ENCODE data around the gene ADPRHL1.

ADPRHL1 gene

GRCh38 chr13:113491418-113491883 is 38.2 kb upstream of the ADPRHL1 start:
- peaks cover 39% of the 10 kb centered on the region for H3K36me3 ChIP-seq (ENCODE audit: control insufficient read depth, low read length)
- peak overlapping the region; percentile 88 for H3K4me3 ChIP-seq (ENCODE audit: low read length)
- H3F3A ChIP-seq (ENCODE audit: control insufficient read depth, insufficient read depth), result no peaks in the 10 kb centered on the region; the same call in 1 of the 2 replicates
- peaks cover 72% of the 10 kb centered on the region for H3K79me2 ChIP-seq (ENCODE audit: control insufficient read depth, low read length)
- H3K4me2 ChIP-seq (ENCODE audit: low read length), result peak overlapping the region; percentile 92
- H3K4me1 ChIP-seq (ENCODE audit: control insufficient read depth, low read length), result peaks cover 57% of the 10 kb centered on the region
- H3K9me2 ChIP-seq (replicated peaks; ENCODE audit: control insufficient read depth, low read length), result no peaks in the 10 kb centered on the region
- no peaks in the 10 kb centered on the region for H3K9me3 ChIP-seq (ENCODE audit: control insufficient read depth, insufficient read depth, low read length)
- TF ChIP-seq CTCF (IDR thresholded peaks at IDR 0.05; ENCODE audit: low read depth, low read length, poor library complexity, severe bottlenecking) (no peak), EZH2phosphoT487 (IDR thresholded peaks at IDR 0.05; ENCODE audit: borderline replicate concordance, low read length) (no peak)
- H3K27me3 ChIP-seq (ENCODE audit: control insufficient read depth, low read length), result no peaks in the 10 kb centered on the region
- peaks cover 31% of the 10 kb centered on the region for H4K20me1 ChIP-seq (ENCODE audit: control insufficient read depth, insufficient read depth, low read depth, low read length)
- H3K27ac ChIP-seq (ENCODE audit: low read depth, low read length), result no peak overlapping the region

- H3K4me3 ChIP-seq (ENCODE audit: low read length), result peak within 1 kb of the TSS; percentile 88
- TF ChIP-seq EZH2phosphoT487 (IDR thresholded peaks at IDR 0.05; ENCODE audit: borderline replicate concordance, low read length), result no peak
- TF ChIP-seq CTCF (IDR thresholded peaks at IDR 0.05; ENCODE audit: low read depth, low read length, poor library complexity, severe bottlenecking), result no peak
- H4K20me1 ChIP-seq (ENCODE audit: control insufficient read depth, insufficient read depth, low read depth, low read length), result peaks cover 35% of the 10 kb centered on the region
- peaks cover 58% of the 10 kb centered on the region for H3K4me1 ChIP-seq (ENCODE audit: control insufficient read depth, low read length)
- no peaks in the 10 kb centered on the region for H3K27me3 ChIP-seq (ENCODE audit: control insufficient read depth, low read length)
- no peak within 1 kb of the TSS for H3K27ac ChIP-seq (ENCODE audit: low read depth, low read length)
- peaks cover 79% of the 10 kb centered on the region for H3K79me2 ChIP-seq (ENCODE audit: control insufficient read depth, low read length)
- H3K9me3 ChIP-seq (ENCODE audit: control insufficient read depth, insufficient read depth, low read length), result no peaks in the 10 kb centered on the region
- H3K36me3 ChIP-seq (ENCODE audit: control insufficient read depth, low read length), result peaks cover 32% of the 10 kb centered on the region
- H3K9me2 ChIP-seq (replicated peaks; ENCODE audit: control insufficient read depth, low read length), result no peaks in the 10 kb centered on the region
- no peaks in the 10 kb centered on the region; the same call in 1 of the 2 replicates for H3F3A ChIP-seq (ENCODE audit: control insufficient read depth, insufficient read depth)
- H3K4me2 ChIP-seq (ENCODE audit: low read length), result peak within 1 kb of the TSS; percentile 92
Observed at GRCh38 chr13:113490496-113491417, 37.5 kb upstream of the ADPRHL1 start, which contains the start of gene DCUN1D2. TSS of gene DCUN1D2 (minus strand) at chr13:113490711. CDS start at chr13:113490669, 42 bp downstream.

GRCh38 chr13:113489549-113490495 is 36.5 kb upstream of the ADPRHL1 start:
- TF ChIP-seq CTCF (IDR thresholded peaks at IDR 0.05; ENCODE audit: low read depth, low read length, poor library complexity, severe bottlenecking) (no peak), EZH2phosphoT487 (IDR thresholded peaks at IDR 0.05; ENCODE audit: borderline replicate concordance, low read length) (no peak)
- Histone ChIP-seq H3K79me2 (ENCODE audit: control insufficient read depth, low read length) (peaks cover 84% of the 10 kb centered on the region), H3K4me2 (ENCODE audit: low read length) (peak overlapping the region; percentile 92), H3K27me3 (ENCODE audit: control insufficient read depth, low read length) (no peaks in the 10 kb centered on the region), H3K9me3 (ENCODE audit: control insufficient read depth, insufficient read depth, low read length) (no peaks in the 10 kb centered on the region), H4K20me1 (ENCODE audit: control insufficient read depth, insufficient read depth, low read depth, low read length) (peaks cover 35% of the 10 kb centered on the region), H3K36me3 (ENCODE audit: control insufficient read depth, low read length) (peaks cover 23% of the 10 kb centered on the region), H3F3A (ENCODE audit: control insufficient read depth, insufficient read depth) (no peaks in the 10 kb centered on the region; the same call in 1 of the 2 replicates), H3K4me3 (ENCODE audit: low read length) (peak overlapping the region; percentile 88), H3K9me2 (replicated peaks; ENCODE audit: control insufficient read depth, low read length) (no peaks in the 10 kb centered on the region), H3K27ac (ENCODE audit: low read depth, low read length) (no peak overlapping the region), H3K4me1 (ENCODE audit: control insufficient read depth, low read length) (peaks cover 58% of the 10 kb centered on the region)
